H9 (cell line): ENCODE results near the gene UGT2A1. TPM values are rescaled to one million over a fixed set of nuclear protein-coding genes. Genes with fewer than 3 reads are reported as not detected.

Experiments used
- DNase-seq: peaks from one replicate; pipeline ENCODE4 v3.0.0-alpha.2; 2017
- H2AFZ ChIP-seq: one replicate; pipeline ENCODE4 v1.6.1; 2013; ENCODE audit warnings: mild to moderate bottlenecking, low read length, control low read depth, moderate library complexity
- H2AK5ac ChIP-seq: 2 replicates; pipeline ENCODE4 v1.6.1; 2013; ENCODE audit warnings: low read length, control low read depth, mixed read lengths; ENCODE audit not compliant: insufficient read length
- H2BK120ac ChIP-seq: one replicate; pipeline ENCODE4 v1.6.1; 2013; ENCODE audit warnings: low read depth, mild to moderate bottlenecking, low read length, control low read depth, inconsistent platforms; ENCODE audit not compliant: poor library complexity, severe bottlenecking
- H2BK12ac ChIP-seq: 2 replicates; pipeline ENCODE4 v1.6.1; 2013; ENCODE audit warnings: low read length, control low read depth, mixed read lengths, low read depth; ENCODE audit not compliant: insufficient read length
- H2BK15ac ChIP-seq: 2 replicates; pipeline ENCODE4 v1.6.1; 2013; ENCODE audit warnings: low read depth, low read length, control low read depth
- H2BK20ac ChIP-seq: one replicate; pipeline ENCODE4 v1.6.1; 2013; ENCODE audit warnings: low read depth, mild to moderate bottlenecking, low read length, control low read depth, inconsistent platforms; ENCODE audit not compliant: poor library complexity, severe bottlenecking
- H2BK5ac ChIP-seq: 2 replicates; pipeline ENCODE4 v1.6.1; 2013; ENCODE audit warnings: low read length, control low read depth, mixed read lengths; ENCODE audit not compliant: insufficient read length
- H3K14ac ChIP-seq: 2 replicates; pipeline ENCODE4 v1.6.1; 2013; ENCODE audit warnings: low read length, control low read depth; ENCODE audit not compliant: insufficient read depth
- H3K18ac ChIP-seq: 2 replicates; pipeline ENCODE4 v1.6.1; 2013; ENCODE audit warnings: low read depth, mild to moderate bottlenecking, mixed read lengths, low read length, control low read depth; ENCODE audit not compliant: insufficient read length
- H3K23ac ChIP-seq: 2 replicates; pipeline ENCODE4 v1.6.1; 2013; ENCODE audit warnings: low read length, control low read depth, mixed read lengths, low read depth; ENCODE audit not compliant: insufficient read length
- H3K23me2 ChIP-seq: 2 replicates; pipeline ENCODE4 v1.6.1; 2013; ENCODE audit warnings: low read depth, mild to moderate bottlenecking, mixed read lengths, low read length, control low read depth; ENCODE audit not compliant: insufficient read length, poor library complexity, severe bottlenecking
- H3K27ac ChIP-seq: 2 replicates; pipeline ENCODE4 v1.5.1; 2013; ENCODE audit warnings: low read length, control low read depth, mixed read lengths, low read depth; ENCODE audit not compliant: insufficient read length
- H3K27me3 ChIP-seq: 2 replicates; pipeline ENCODE4 v1.6.1; 2013; ENCODE audit warnings: low read length, control low read depth, inconsistent platforms; ENCODE audit not compliant: insufficient read depth
- H3K4ac ChIP-seq: 2 replicates; pipeline ENCODE4 v1.6.1; 2013; ENCODE audit warnings: low read depth, mild to moderate bottlenecking, control low read depth, inconsistent platforms, low read length, moderate library complexity
- H3K4me1 ChIP-seq: 2 replicates; pipeline ENCODE4 v1.6.1; 2013; ENCODE audit warnings: low read length, control low read depth, inconsistent platforms; ENCODE audit not compliant: insufficient read depth
- H3K4me2 ChIP-seq: 2 replicates; pipeline ENCODE4 v1.6.1; 2013; ENCODE audit warnings: low read length, control low read depth, mixed read lengths; ENCODE audit not compliant: insufficient read length, insufficient read depth
- H3K56ac ChIP-seq: 2 replicates; pipeline ENCODE4 v1.6.1; 2013; ENCODE audit warnings: low read depth, mild to moderate bottlenecking, mixed read lengths, low read length, control low read depth; ENCODE audit not compliant: insufficient read length
- H3K79me1 ChIP-seq: 2 replicates; pipeline ENCODE4 v1.6.1; 2013; ENCODE audit warnings: low read depth, mild to moderate bottlenecking, moderate library complexity, low read length, control low read depth, inconsistent platforms; ENCODE audit not compliant: insufficient read depth, poor library complexity, severe bottlenecking
- H3K79me2 ChIP-seq: 2 replicates; pipeline ENCODE4 v1.6.1; 2013; ENCODE audit warnings: low read length, control low read depth, inconsistent platforms; ENCODE audit not compliant: insufficient read depth
- H3K9ac ChIP-seq: 2 replicates; pipeline ENCODE4 v1.6.1; 2013; ENCODE audit warnings: low read length, control low read depth, mixed read lengths; ENCODE audit not compliant: insufficient read length; ENCODE audit errors: extremely low read depth
- H3K9me3 ChIP-seq: one replicate; pipeline ENCODE4 v1.6.1; 2013; ENCODE audit warnings: low read depth, low read length, inconsistent platforms; ENCODE audit not compliant: control insufficient read depth
- H3T11ph ChIP-seq: one replicate; pipeline ENCODE4 v1.6.1; 2013; ENCODE audit warnings: mild to moderate bottlenecking, low read length, control low read depth, inconsistent platforms
- H4K20me1 ChIP-seq: one replicate; pipeline ENCODE4 v1.6.1; 2013; ENCODE audit not compliant: control insufficient read depth, insufficient read length, insufficient read depth
- H4K5ac ChIP-seq: 2 replicates; pipeline ENCODE4 v1.6.1; 2013; ENCODE audit warnings: low read depth, mild to moderate bottlenecking, mixed read lengths, low read length, control low read depth; ENCODE audit not compliant: insufficient read length
- H4K8ac ChIP-seq: replicated peaks from 2 replicates; pipeline ENCODE4 v1.6.1; 2013; ENCODE audit warnings: low read length, control low read depth, mixed read lengths, low read depth; ENCODE audit not compliant: insufficient read length
- H4K91ac ChIP-seq: 2 replicates; pipeline ENCODE4 v1.6.1; 2013; ENCODE audit warnings: low read depth, mild to moderate bottlenecking, moderate library complexity, mixed read lengths, low read length, control low read depth; ENCODE audit not compliant: insufficient read length
- H3K27ac Mint-ChIP-seq, 3 experiments: 2 replicates in 2 of 3; 3 replicates in 1 of 3; pipeline ENCODE4 v1.8.0; 2020 to 2021; ENCODE audit warnings: mixed read lengths in 3 of 3, mild to moderate bottlenecking in 1 of 3, moderate library complexity in 1 of 3
- H3K27me3 Mint-ChIP-seq: 2 replicates; pipeline ENCODE4 v1.8.0; 2021; ENCODE audit warnings: low read depth, mild to moderate bottlenecking, moderate library complexity, mixed read lengths
- H3K36me3 Mint-ChIP-seq, 3 experiments: 2 replicates in 2 of 3; 3 replicates in 1 of 3; pipeline ENCODE4 v1.8.0; 2020 to 2021; ENCODE audit warnings: low read depth in 3 of 3, mixed read lengths in 3 of 3; ENCODE audit not compliant: insufficient read depth in 1 of 3
- H3K4me1 Mint-ChIP-seq, 2 experiments: 2 replicates each; pipeline ENCODE4 v1.8.0; 2020; ENCODE audit warnings: mixed read lengths in 2 of 2
- H3K4me3 Mint-ChIP-seq, 2 experiments: 2 replicates in 1 of 2; 3 replicates in 1 of 2; pipeline ENCODE4 v1.8.0; 2020 to 2021; ENCODE audit warnings: mild to moderate bottlenecking in 2 of 2, mixed read lengths in 2 of 2, moderate library complexity in 1 of 2
- H3K9me3 Mint-ChIP-seq, 2 experiments: 2 replicates in 1 of 2; 3 replicates in 1 of 2; pipeline ENCODE4 v1.8.0; 2020; ENCODE audit warnings: mild to moderate bottlenecking in 2 of 2, mixed read lengths in 2 of 2, moderate library complexity in 1 of 2
- CTCF ChIP-seq: fragments of 200-600 bp; sonication (generic); conservative IDR thresholded peaks from 3 replicates; pipeline ENCODE4 v1.8.0; 2021; ENCODE audit warnings: antibody characterized with exemption, mild to moderate bottlenecking
- WGBS: extraction: QIAGEN DNeasy Blood & Tissue Kit; methylation state at CpG from one replicate; pipeline ENCODE4 v1.1.7; 2013; ENCODE audit warnings: missing lambda C conversion rate, low lambda C conversion rate, mixed read lengths; ENCODE audit not compliant: insufficient read length; ENCODE audit errors: extremely low coverage; 5-methylcytosine and 5-hydroxymethylcytosine counted together
- total RNA-seq: library from RNA; stranded (reverse); gene quantifications from 2 replicates; pipeline ENCODE4 v1.2.1, GENCODE V29; 2021

UGT2A1 gene
- total RNA-seq, 1 experiment from 2014 or later = not detected

GRCh38 chr4:69583543-69583942 lies 69.5 kb downstream of the UGT2A1 start:
- no peaks in the 10 kb centered on the region for H3K79me2 ChIP-seq
- no peak overlapping the region for H2BK20ac ChIP-seq
- no peak for DNase-seq
- H2BK120ac ChIP-seq = no peak overlapping the region
- no peak overlapping the region for H2BK5ac ChIP-seq
- no peak overlapping the region for H3K56ac ChIP-seq
- no peak overlapping the region for H3K4ac ChIP-seq
- Mint-ChIP-seq H3K27ac (no peak overlapping the region), H3K4me3 (no peak overlapping the region), H3K27me3 (no peaks in the 10 kb centered on the region), H3K36me3 (no peaks in the 10 kb centered on the region), H3K9me3 (no peaks in the 10 kb centered on the region), H3K4me1 (no peaks in the 10 kb centered on the region)
- H3K18ac ChIP-seq = no peak overlapping the region
- no peaks in the 10 kb centered on the region for H3K79me1 ChIP-seq
- H2BK15ac ChIP-seq = no peak overlapping the region
- H3K27ac ChIP-seq = no peak overlapping the region
- H2BK12ac ChIP-seq = no peak overlapping the region
- H3K14ac ChIP-seq = no peak overlapping the region
- H2AK5ac ChIP-seq = no peak overlapping the region
- WGBS = no CpG with 5 or more reads among the region's 2 CpGs
- no peak overlapping the region for H2AFZ ChIP-seq
- H3K23ac ChIP-seq = no peak overlapping the region
- H3K27me3 ChIP-seq = no peaks in the 10 kb centered on the region
- H3K23me2 ChIP-seq = no peaks in the 10 kb centered on the region
- H4K91ac ChIP-seq = no peak overlapping the region
- TF ChIP-seq CTCF = no peak
- H4K20me1 ChIP-seq = no peaks in the 10 kb centered on the region
- no peaks in the 10 kb centered on the region for H3K9me3 ChIP-seq
- H3K4me1 ChIP-seq = no peaks in the 10 kb centered on the region
- no peak overlapping the region for H3T11ph ChIP-seq
- no peak overlapping the region for H4K5ac ChIP-seq
- H3K4me2 ChIP-seq = no peak overlapping the region
- H3K9ac ChIP-seq = no peak overlapping the region
- no peak overlapping the region for H4K8ac ChIP-seq
